Measurements from ENCODE around the gene TSPAN8.
"Not testable (repeated sequence)": the region's sequence is repeated elsewhere in the genome, so short reads cannot be mapped to it uniquely, and the experiment has no call there.

The TSPAN8 gene

DNA sequence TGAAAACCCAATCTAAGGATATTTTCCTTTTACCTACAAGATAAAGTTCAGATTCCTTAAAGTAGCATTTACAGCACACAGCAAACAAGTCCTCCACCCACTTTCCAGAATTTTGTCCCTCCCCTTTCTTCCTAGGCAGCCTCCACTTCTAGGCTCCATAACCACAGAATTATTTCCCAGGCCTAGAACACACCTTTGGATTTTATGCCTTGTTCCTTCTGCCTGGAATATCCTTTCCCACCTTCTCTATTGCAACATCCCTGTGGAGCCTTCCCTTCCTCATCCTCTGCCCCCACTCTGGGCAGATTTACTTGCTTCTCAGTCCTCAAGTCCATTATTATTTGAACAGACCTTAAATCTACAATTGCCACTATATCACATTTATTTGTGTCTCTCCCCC lies 2.1 kb upstream of the TSPAN8 start:
- TF ChIP-seq, protein P1, sequence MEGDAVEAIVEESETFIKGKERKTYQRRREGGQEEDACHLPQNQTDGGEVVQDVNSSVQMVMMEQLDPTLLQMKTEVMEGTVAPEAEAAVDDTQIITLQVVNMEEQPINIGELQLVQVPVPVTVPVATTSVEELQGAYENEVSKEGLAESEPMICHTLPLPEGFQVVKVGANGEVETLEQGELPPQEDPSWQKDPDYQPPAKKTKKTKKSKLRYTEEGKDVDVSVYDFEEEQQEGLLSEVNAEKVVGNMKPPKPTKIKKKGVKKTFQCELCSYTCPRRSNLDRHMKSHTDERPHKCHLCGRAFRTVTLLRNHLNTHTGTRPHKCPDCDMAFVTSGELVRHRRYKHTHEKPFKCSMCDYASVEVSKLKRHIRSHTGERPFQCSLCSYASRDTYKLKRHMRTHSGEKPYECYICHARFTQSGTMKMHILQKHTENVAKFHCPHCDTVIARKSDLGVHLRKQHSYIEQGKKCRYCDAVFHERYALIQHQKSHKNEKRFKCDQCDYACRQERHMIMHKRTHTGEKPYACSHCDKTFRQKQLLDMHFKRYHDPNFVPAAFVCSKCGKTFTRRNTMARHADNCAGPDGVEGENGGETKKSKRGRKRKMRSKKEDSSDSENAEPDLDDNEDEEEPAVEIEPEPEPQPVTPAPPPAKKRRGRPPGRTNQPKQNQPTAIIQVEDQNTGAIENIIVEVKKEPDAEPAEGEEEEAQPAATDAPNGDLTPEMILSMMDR (IDR thresholded peaks at IDR 0.05) = no peak
- Histone ChIP-seq H3K4me3 (no peak overlapping the region), H3K36me3 (no peaks in the 10 kb centered on the region), H3K4me1 (peaks cover 0 to 40% (median 9%) of the 10 kb centered on the region in 4 donors), H3K27me3 (no peaks in the 10 kb centered on the region), H3K9me3 (no peaks in the 10 kb centered on the region), H3K27ac (no peak overlapping the region)
- intact Hi-C loops (cut with DNase I; ENCODE audit: low total_unique reads) = no loop called here
- no peak for DNase-seq

DNA sequence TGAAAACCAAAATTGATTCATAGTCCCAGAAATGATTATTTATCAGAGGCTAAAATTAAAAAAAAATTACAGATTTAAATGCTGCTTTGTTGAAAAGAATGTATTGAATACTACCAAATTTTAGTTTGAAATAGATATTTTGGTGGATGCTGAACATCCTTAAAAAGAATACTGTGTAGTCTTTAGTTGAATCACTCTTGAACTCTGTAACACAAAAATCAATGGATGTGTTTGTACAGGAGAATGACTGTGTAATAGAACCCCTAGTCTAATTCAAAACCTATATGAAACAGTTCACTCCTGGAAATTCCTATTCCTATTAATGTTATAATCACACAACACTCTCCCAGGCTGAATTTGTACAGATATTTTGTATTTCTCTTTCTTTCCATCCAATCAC lies 1.5 kb upstream of the TSPAN8 start:
- H3K4me1 ChIP-seq = peaks cover 0 to 35% (median 9%) of the 10 kb centered on the region in 4 donors
- DNase-seq = no peak

DNA sequence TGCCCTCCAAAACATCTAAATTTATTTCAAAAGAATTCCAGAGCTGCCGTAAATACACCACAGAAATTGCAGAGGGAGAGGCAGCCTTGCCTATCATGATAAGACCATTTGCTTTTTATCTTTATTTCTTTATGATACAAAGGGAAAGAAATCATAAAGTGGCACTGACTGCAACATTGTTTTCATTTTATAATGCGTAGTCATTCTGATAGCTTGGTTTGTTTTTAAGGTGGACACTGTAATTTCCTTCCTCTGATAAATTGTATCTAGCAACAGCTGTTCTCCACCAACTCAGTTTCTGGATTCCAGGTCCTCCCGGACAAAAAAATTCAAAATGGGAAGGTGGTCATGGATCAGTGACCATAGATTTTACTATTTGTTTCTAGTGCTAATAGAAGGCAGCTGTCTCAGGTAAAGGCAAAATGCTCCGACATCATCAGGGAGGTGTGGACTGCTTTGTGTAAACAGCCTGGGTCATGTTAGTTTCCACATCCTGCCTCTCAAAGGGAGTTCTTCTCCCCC lies 623 bp upstream of the TSPAN8 start:
- DNase-seq = no peak
- TF ChIP-seq, protein P1 (IDR thresholded peaks at IDR 0.05) = no peak
- no peaks in the 10 kb centered on the region for H3K9me3 ChIP-seq
- intact Hi-C loops (cut with DNase I; ENCODE audit: low total_unique reads) = no loop called here
- H3K4me1 ChIP-seq = peaks cover 0 to 34% (median 9%) of the 10 kb centered on the region in 4 donors
- H3K36me3 ChIP-seq = no peaks in the 10 kb centered on the region
- peak overlapping the region; percentile 48 to 51 for H3K4me3 ChIP-seq
- peak overlapping the region; percentile 68 to 76 for H3K27ac ChIP-seq
- no peaks in the 10 kb centered on the region for H3K27me3 ChIP-seq

More for the DNA sequence above, 1.5 kb upstream of the TSPAN8 start:
- Histone ChIP-seq H3K9me3 (no peaks in the 10 kb centered on the region), H3K27me3 (no peaks in the 10 kb centered on the region), H3K36me3 (no peaks in the 10 kb centered on the region), H3K27ac (peak overlapping the region in 1 of 2 donors; percentile 76), H3K4me3 (no peak overlapping the region)
- TF ChIP-seq, protein P1 (IDR thresholded peaks at IDR 0.05) = no peak
- intact Hi-C loops (cut with DNase I; ENCODE audit: low total_unique reads) = no loop called here

DNA sequence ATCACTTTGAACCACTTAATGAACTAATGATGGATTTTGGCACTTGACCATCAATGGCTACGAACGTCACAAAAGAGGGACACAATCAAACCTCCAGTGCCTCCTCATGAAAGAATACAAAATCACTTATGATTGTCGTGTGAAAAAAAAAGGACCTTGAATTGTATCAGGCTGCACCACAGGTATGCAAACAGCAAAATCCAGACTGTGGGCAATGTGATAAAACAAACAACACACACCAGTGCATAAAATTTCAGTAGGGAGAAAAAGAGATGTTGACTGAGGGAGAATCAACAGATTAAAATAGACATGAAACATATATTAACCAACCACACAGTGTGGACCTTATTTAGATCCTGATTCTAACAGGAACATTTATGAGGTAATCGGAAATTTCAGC lies 2.6 kb downstream of the TSPAN8 start:
- no peak for DNase-seq
- intact Hi-C loops (cut with DNase I; ENCODE audit: low total_unique reads) = no loop called here
- Histone ChIP-seq H3K27ac (no peak overlapping the region), H3K4me3 (no peak overlapping the region), H3K27me3 (no peaks in the 10 kb centered on the region), H3K9me3 (peaks cover 0 to 5% (median 0%) of the 10 kb centered on the region in 3 donors), H3K4me1 (peaks cover 0 to 34% (median 9%) of the 10 kb centered on the region in 4 donors), H3K36me3 (peaks cover 0 to 5% (median 0%) of the 10 kb centered on the region in 3 donors)
- TF ChIP-seq, protein P1 (IDR thresholded peaks at IDR 0.05) = no peak

DNA sequence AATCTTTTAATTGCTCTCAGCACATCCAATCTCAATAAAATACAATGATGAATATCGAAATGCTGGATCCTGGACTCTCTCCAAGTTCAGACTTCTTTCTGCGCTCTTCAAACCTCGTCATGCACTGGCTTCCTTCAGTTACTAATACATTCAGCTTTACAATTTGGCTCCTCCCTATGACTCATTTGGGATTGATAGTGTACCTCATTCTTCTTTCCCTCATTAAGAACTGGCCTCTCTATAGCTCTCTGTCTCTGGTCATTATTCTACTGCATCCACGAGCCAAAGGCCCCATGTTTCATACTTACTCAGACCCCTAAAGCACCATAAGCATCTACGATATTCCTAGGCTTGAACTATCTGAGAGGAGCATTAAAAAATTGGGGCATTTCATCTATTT lies 4.9 kb downstream of the TSPAN8 start:
- H3K36me3 ChIP-seq = peaks cover 0 to 6% (median 0%) of the 10 kb centered on the region in 3 donors
- TF ChIP-seq, protein P1 (IDR thresholded peaks at IDR 0.05) = no peak
- H3K27me3 ChIP-seq = no peaks in the 10 kb centered on the region
- peaks cover 0 to 17% (median 3%) of the 10 kb centered on the region in 4 donors for H3K4me1 ChIP-seq
- intact Hi-C loops (cut with DNase I; ENCODE audit: low total_unique reads) = no loop called here
- no peak overlapping the region for H3K27ac ChIP-seq
- no peak for DNase-seq
- H3K4me3 ChIP-seq = no peak overlapping the region
- H3K9me3 ChIP-seq = peaks cover 0 to 11% (median 0%) of the 10 kb centered on the region in 3 donors

DNA sequence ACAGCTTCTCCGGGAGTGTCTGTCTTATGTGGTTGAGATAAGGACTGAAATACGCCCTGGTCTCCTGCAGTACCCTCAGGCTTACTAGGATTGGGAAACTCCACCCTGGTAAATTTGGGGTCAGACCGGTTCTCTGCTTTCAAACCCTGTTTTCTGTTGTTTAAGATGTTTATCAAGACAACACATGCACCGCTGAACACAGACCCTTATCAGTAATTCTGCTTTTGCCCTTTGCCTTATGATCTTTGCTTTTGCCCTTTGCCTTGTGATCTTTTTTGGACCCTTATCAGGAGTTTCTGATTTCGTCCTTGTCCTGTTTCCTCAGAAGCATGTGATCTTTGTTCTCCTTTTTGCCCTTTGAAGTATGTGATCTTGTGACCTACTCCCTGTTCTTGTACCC lies 7.8 kb downstream of the TSPAN8 start:
- H3K9me3 ChIP-seq = peaks cover 0 to 11% (median 0%) of the 10 kb centered on the region in 3 donors
- H3K4me1 ChIP-seq; H3K27ac ChIP-seq; DNase-seq; H3K36me3 ChIP-seq; intact Hi-C loops (cut with DNase I; ENCODE audit: low total_unique reads); H3K4me3 ChIP-seq; H3K27me3 ChIP-seq: not testable (repeated sequence)
